Cortex of kidney (tissue), 1 donor: ENCODE measurements around the gene GPC3.
"Not testable (repeated sequence)": the region's sequence is repeated elsewhere in the genome, so short reads cannot be mapped to it uniquely, and the experiment has no call there.

ENCODE experiments used
- DNase-seq: peaks from one replicate; lab custom pipeline; 2025; lab: John Stamatoyannopoulos, UW

The GPC3 gene

GRCh38 chrX:133995759-133996158 is 10.4 kb upstream of the GPC3 start:
- no peak for DNase-seq

- no peak for DNase-seq
Measured at GRCh38 chrX:133994576-133994975, 9.2 kb upstream of the GPC3 start.

GRCh38 chrX:133992882-133993281 is 7.5 kb upstream of the GPC3 start:
- no peak for DNase-seq

- no peak for DNase-seq
Measured at GRCh38 chrX:133991814-133992213, 6.4 kb upstream of the GPC3 start.

- DNase-seq: not testable (repeated sequence)
Measured at GRCh38 chrX:133991057-133991456, 5.7 kb upstream of the GPC3 start.

- DNase-seq: no peak
Measured at GRCh38 chrX:133989993-133990392, 4.6 kb upstream of the GPC3 start.

GRCh38 chrX:133989490-133989889 is 4.1 kb upstream of the GPC3 start:
- DNase-seq: no peak

GRCh38 chrX:133988010-133988409 is 2.6 kb upstream of the GPC3 start:
- DNase-seq: no peak

GRCh38 chrX:133987188-133987587 is 1.8 kb upstream of the GPC3 start:
- no peak for DNase-seq

- DNase-seq: no peak
Measured at GRCh38 chrX:133985967-133986683, 731 bp upstream of the GPC3 start.

- DNase-seq: no peak
Measured at GRCh38 chrX:133984857-133985163, 584 bp downstream of the GPC3 start.

- DNase-seq: no peak
Measured at GRCh38 chrX:133983974-133984845, 1.2 kb downstream of the GPC3 start.

GRCh38 chrX:133983256-133983973 is 2.0 kb downstream of the GPC3 start:
- DNase-seq: no peak

- no peak for DNase-seq
Measured at GRCh38 chrX:133981924-133982323, 3.5 kb downstream of the GPC3 start.

GRCh38 chrX:133980832-133981588 is 4.4 kb downstream of the GPC3 start:
- DNase-seq: no peak

GRCh38 chrX:133980406-133980805 is 5.0 kb downstream of the GPC3 start:
- no peak for DNase-seq

GRCh38 chrX:133979641-133980230 is 5.7 kb downstream of the GPC3 start:
- no peak for DNase-seq

GRCh38 chrX:133973704-133974103 is 11.7 kb downstream of the GPC3 start:
- DNase-seq: no peak

- no peak for DNase-seq
Measured at GRCh38 chrX:133972916-133973315, 12.5 kb downstream of the GPC3 start.

GRCh38 chrX:133971586-133971985 is 13.8 kb downstream of the GPC3 start:
- no peak for DNase-seq

GRCh38 chrX:133970076-133970475 is 15.3 kb downstream of the GPC3 start:
- no peak for DNase-seq

- no peak for DNase-seq
Measured at GRCh38 chrX:133969191-133969590, 16.2 kb downstream of the GPC3 start.
